GM12878 (cell line): ENCODE data around the gene RAB24.

Experiments used
- EP300 ChIP-seq, 2 experiments: fragments of 150-350 bp in 1 of 2; IDR thresholded peaks; 2 replicates each; pipeline ENCODE4 v1.6.1; 2011 to 2012; ENCODE audit warnings: low read depth in 2 of 2, low read length in 2 of 2, borderline replicate concordance in 1 of 2, improper control_type of control experiment in 1 of 2, inconsistent platforms in 1 of 2; ENCODE audit not compliant: control insufficient read depth in 1 of 2
- JUND ChIP-seq: IDR thresholded peaks from 2 replicates; pipeline ENCODE4 v1.6.1; 2012; ENCODE audit warnings: low read depth, mild to moderate bottlenecking, low read length, improper control_type of control experiment, moderate library complexity
- KAT2A ChIP-seq: conservative IDR thresholded peaks from 2 replicates; pipeline ENCODE4 v1.6.1; 2011; ENCODE audit warnings: low read depth, low read length; ENCODE audit not compliant: control insufficient read depth
- TAF1 ChIP-seq: IDR thresholded peaks from 2 replicates; pipeline ENCODE4 v1.6.1; 2011; ENCODE audit warnings: mild to moderate bottlenecking, low read depth, low read length, borderline replicate concordance
- TF ChIP-seq, protein P1 (sequence below), 3 experiments: IDR thresholded peaks in 2 of 3; conservative IDR thresholded peaks in 1 of 3; 2 replicates each; pipeline ENCODE4 v1.5.1; 2011; ENCODE audit warnings: low read depth in 3 of 3, low read length in 3 of 3, mild to moderate bottlenecking in 3 of 3, control low read depth in 2 of 3, moderate library complexity in 2 of 3, inconsistent platforms in 1 of 3, mixed read lengths in 1 of 3; ENCODE audit not compliant: control insufficient read depth in 2 of 3, insufficient read depth in 1 of 3; ENCODE audit errors: extremely low read depth in 1 of 3

DNA sequence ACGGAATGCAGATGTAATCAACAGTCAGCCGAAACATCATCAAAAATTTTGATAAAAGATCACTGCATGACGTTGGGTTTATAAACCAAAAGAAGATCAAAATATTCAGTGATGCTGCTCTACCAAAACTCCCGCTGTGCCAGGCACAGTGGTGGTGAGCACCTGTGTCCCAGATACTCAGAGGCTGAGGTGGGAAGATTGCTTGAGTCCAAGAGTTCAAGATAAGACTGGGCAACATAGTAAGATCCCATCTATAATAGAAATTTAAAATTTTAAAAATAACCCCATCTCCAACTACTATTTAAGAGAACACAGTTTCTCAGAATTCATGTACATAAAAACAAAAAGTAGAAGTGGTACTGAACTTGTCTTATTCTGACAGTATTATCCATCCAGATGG is 44.2 kb upstream of the RAB24 start:
- TF ChIP-seq EP300 (IDR thresholded peaks at IDR 0.05; ENCODE audit: borderline replicate concordance in 1 of 2, control insufficient read depth in 1 of 2, low read depth in 2 of 2, low read length in 2 of 2) (no peak), JUND (no peak), TAF1 (no peak), KAT2A (no peak)
- TF ChIP-seq, protein P1, sequence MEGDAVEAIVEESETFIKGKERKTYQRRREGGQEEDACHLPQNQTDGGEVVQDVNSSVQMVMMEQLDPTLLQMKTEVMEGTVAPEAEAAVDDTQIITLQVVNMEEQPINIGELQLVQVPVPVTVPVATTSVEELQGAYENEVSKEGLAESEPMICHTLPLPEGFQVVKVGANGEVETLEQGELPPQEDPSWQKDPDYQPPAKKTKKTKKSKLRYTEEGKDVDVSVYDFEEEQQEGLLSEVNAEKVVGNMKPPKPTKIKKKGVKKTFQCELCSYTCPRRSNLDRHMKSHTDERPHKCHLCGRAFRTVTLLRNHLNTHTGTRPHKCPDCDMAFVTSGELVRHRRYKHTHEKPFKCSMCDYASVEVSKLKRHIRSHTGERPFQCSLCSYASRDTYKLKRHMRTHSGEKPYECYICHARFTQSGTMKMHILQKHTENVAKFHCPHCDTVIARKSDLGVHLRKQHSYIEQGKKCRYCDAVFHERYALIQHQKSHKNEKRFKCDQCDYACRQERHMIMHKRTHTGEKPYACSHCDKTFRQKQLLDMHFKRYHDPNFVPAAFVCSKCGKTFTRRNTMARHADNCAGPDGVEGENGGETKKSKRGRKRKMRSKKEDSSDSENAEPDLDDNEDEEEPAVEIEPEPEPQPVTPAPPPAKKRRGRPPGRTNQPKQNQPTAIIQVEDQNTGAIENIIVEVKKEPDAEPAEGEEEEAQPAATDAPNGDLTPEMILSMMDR (IDR thresholded peaks at IDR 0.05 in 2 of 3, conservative IDR thresholded peaks at IDR 0.05 in 1 of 3; ENCODE audit: control insufficient read depth in 2 of 3, extremely low read depth in 1 of 3, insufficient read depth in 1 of 3, low read depth in 3 of 3, low read length in 3 of 3), result no peak
